NCI-H128 (cell line): Measurements from ENCODE around the gene KMO.

Experiments used
- DNase-seq: peaks from one replicate; lab custom pipeline; 2025; ENCODE audit not compliant: unreplicated experiment; lab: John Stamatoyannopoulos, UW

KMO gene

GRCh38 chr1:241532162-241532531, at the start of gene KMO:
Gene KMO (plus strand): TSS chr1:241532378. CDS start chr1:241532445, 67 bp downstream.
- DNase-seq, result no peak

GRCh38 chr1:241482761-241483250, 49.4 kb upstream of the KMO start:
- no peak for DNase-seq

GRCh38 chr1:241485145-241485544, 47.0 kb upstream of the KMO start:
- no peak for DNase-seq

DNA sequence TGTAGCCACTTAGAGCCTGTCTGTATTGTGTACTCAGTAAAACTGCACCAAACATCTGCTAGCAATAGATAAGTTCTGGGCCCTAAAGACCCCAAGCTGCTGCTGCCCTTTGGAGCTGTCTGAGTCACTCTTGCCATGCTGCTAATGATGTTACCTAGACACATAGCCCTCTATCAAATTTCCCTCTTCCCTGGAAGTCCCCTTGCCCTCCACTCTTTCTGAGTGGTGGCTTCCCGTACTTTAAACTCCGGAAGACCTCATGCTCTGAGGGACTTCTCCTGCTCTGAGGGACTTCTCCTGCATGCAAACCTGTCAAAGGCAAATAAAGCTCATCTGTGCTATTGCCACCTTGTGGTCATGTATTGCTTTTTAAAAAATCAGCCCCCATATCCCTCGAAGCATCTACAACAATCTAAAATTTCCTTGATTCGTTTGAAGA, 46.6 kb upstream of the KMO start:
- no peak for DNase-seq

- DNase-seq, result no peak
Measured at GRCh38 chr1:241488739-241489138, 43.4 kb upstream of the KMO start.

DNA sequence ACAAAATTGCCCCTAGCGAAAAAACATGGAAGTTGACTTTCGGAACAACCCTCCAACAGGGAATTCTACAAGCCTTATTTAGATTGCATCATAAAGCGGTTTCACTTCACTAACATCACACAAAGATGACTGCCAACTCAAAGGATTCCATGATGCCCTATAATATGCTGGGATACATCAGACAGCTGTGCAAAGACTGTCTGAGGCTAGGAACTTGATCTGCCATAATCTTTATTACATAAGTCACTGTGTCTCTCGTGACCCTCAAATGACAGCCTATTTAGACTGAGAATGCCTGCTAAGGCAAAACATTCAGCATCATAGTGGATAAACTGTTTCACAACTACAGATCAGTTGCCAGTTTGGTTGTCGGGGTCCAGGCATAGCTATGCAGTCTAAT, 36.4 kb upstream of the KMO start:
- no peak for DNase-seq

DNA sequence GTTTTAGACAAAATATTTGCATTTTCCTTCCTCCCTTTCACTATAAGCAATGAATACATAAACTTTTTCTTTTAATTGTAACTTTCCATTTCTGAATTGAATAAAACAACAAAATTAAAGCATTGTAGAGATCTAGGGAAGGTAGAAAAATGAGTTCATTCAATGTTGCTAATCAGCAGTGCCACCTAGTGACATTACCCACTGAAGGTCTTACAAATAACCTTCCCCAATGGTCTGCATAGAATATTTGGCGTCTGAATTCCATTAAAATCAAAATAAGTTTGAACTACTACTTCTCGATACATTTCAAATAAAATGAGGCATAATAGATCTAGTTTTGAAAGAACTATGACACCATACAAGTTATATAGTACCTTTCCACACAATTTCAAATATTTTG, 32.3 kb upstream of the KMO start:
- no peak for DNase-seq

DNA sequence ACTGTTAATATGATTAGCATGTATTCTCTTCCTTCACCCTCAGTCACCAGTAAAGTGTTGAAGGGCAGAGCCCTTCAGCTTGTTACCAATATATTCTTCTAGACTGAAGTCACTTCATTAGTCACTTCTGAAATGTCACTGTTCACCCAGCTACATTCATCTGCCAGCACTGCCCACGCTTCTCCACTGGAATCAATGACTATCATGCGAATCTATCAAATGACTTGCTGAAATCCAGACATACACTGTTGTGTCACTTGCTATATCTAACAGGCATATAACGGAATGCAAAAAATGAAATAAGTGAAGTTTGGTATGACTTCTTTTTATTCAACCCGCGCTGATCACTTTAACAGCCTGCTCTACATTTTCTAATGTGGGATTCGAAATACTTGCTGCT, 28.7 kb upstream of the KMO start:
- no peak for DNase-seq

DNA sequence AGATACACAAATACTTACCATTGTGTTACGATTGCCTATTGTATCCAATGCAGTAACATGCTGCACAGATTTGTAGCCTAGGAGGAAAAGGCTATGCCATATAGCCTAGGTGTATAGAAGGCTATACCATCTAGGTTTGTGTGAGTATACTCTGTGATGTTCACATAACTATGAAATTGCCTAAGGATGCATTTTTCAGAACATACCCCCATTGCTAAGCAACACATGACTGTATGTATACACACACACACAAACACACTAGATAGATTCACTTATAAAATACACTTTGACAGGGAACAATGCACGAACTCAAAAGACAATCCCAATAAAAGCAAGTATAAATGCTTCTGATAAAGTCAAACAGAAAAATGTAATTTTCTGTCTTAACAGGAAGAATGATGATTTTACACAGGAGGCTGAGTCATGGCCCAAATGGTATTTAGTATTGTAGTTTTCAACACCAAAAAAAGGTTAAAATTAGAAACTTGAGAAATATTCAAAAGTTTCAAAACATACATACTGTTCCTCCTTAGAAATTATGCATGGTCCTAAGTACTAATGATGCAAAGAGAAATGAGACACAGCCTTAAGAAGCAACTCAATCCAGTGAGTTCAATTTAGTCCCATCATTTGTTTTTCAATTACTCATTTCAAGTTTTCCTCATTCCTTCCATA, 24.9 kb upstream of the KMO start:
- no peak for DNase-seq

- DNase-seq, result no peak
Measured at GRCh38 chr1:241513378-241513777, 18.8 kb upstream of the KMO start.

DNA sequence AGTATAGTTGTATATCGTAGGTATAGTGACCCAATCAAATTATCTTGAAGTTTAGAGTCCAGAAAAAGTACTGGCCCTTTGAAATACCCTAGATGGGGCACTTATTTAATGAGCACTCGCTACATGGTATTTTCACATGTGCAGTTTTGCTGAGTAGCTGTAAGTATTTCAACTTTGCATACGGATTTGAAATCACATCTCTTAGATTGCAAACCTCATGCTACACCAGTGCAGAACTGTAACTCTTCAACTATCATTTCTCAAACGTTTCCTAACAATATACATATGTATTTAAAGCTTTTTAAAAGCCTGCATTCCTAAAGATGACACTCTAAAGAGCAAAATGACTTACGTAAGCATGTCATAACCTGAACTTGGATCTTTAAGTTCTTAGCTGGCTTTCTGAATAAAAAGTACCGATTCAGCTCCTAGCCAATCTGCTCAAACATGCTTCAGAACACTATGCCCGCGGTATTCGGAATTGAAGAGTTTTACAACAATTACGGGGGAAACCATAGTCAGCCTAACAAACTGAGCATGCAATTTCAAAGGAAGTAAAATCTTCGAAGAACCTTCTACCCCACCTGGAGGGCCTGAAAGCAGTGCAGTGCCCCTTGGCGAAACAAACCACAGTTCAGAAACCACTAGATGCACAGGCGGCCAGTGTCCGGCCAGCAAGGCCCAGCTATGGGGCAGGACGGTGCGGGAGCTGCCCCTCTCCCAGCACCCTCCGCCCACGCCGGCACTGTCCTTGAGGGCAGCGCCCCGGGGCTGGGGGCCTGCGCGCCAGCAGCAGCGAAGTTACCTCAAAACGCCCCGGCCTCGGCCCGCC, 13.5 kb upstream of the KMO start:
- no peak for DNase-seq

GRCh38 chr1:241519308-241520079, 12.7 kb upstream of the KMO start, which contains the start of gene FH:
Gene FH (minus strand): TSS chr1:241519755. CDS start chr1:241519722, 33 bp downstream.
- DNase-seq, result peak; percentile 98

DNA sequence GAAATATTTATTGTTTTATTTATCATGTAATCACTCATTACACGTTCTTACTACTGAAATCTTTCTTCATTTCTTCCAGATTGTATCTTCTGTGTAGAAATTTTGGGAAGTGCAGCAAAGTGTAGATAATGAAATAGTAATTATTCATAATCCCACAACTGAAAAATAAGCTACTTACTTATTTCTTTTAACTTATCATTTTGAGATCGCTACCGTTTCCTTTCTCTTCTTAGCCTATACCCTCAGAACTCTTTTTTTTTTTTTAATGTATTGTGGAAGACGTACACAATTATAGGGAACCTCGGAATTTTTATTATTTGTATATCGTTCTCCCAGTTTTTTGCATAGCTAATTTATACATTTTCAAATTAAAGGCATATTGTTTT, 12.1 kb upstream of the KMO start:
- DNase-seq, result no peak

- DNase-seq, result no peak
Measured at GRCh38 chr1:241521718-241522117, 10.5 kb upstream of the KMO start.

DNA sequence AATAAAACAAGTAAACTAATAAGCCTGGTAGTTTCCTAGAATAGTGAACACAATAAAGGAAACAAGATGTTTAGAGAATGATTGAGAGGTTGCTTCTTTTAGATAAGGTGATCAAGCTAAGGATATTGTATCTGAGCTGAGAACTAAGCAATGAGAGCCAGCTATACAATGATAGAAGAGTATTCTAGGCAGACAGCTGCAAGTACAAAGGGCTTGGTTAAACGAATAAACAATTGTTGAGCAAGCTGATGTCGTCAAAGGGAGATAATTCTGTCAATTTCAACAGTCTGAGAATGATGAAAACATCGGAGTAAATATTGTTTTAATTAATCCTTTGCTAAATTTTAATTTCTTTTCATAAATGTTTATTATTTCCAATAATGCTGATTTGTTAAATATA, 7.2 kb upstream of the KMO start:
- no peak for DNase-seq

DNA sequence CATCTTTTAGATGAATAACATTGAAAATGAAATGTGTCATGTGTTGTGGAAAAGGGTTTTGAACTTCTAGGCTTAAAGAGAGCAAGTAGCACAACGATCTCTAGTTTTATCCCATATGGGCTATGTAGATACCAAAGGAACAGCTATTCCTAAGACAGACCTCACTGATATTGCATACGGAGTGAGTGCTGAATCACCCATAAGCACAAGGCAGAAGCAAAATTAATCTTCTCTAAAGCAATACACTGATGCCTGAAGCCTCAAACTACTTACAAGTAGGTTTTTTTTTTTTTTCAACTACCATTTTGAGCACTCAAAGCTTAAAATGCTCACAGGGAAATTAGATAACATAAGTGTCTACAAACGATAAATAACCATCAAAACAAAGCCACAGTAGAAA, 5.0 kb upstream of the KMO start:
- DNase-seq, result no peak

- DNase-seq, result peak; percentile 35
Measured at GRCh38 chr1:241531195-241532161, 700 bp upstream of the KMO start.

DNA sequence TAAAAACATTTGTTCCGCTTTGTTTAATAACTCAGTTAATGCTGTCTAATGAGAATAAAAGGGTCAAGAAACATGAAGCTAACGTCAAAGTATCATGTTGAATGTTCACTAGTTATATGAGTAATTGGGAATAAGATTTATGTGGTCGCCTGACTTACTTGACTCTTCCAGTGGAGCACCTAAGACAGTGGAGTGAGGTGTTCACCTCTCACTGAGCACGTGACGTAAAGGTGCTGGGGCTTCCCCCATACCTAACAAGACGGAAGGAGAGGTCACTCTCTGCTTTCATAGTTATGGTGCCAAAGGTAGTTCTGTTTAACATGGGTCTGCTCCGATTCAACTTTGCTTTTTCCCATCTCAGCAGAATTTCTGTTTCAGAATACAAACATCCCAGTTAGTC, 686 bp downstream of the KMO start:
- no peak for DNase-seq

DNA sequence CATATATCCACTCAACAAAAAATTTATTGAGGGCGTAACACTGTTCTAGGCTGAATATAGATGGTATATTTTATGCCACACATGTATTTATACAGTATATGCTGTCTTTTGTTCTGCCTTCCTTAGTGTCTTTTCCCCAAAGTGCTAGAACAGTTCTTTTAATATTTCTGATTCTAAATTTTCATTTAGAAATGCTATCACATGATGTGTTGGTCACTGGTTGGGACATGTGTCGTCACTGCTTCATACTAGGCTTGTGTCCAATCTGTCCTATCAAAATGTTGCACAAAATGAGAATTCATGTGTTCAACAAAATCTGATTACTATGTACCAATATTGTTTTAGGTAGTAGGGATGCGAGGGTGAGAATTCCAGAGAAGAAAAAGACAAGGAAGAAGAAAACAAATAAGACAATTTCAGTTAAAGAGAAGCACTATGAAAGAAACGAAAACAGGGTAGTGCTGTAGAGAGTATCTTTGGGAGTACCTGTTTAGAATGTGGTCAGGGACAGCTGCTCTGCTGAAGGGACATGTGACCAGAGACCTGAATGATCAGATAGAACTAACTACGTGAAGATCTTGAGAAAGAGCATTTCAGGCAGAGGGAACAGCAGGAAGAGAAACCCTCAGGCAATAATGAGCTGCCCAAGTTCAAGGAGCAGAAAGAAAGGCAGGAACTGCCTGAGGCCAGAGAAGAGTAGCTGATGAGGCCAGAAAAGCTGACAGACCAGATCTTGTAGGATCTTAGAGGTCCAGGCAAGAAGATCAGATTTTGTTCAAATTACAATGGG, 1.3 kb downstream of the KMO start:
- no peak for DNase-seq

GRCh38 chr1:241536304-241536703, 4.1 kb downstream of the KMO start:
- DNase-seq, result no peak
